SK-N-SH (cell line): ENCODE measurements around the gene BACE2. TPM values are rescaled to one million over a fixed set of nuclear protein-coding genes. Genes with fewer than 3 reads are reported as not detected.

Experiments used
- CTCF ChIA-PET: fragments of 300-600, 350-600 bp; formaldehyde crosslinking; extraction: SDS; loops from one replicate; lab custom pipeline; 2021; lab: Yijun Ruan, JAX
- POLR2A ChIA-PET: fragments of 350-600 bp; sonication (Branson Sonifier 250); formaldehyde crosslinking; extraction: SDS; loops from one replicate; lab custom pipeline; 2020; ENCODE audit warnings: antibody characterized with exemption, inconsistent platforms; lab: Yijun Ruan, JAX
- DNase-seq: peaks from one replicate; pipeline ENCODE4 v3.0.0; 2012
- H2AFZ ChIP-seq: fragments of 200-600 bp; sonication (generic); 2 replicates; pipeline ENCODE4 v1.8.1; 2016; ENCODE audit warnings: antibody characterized with exemption, mild to moderate bottlenecking, low read depth
- H3F3A ChIP-seq: fragments of 200-600 bp; sonication (generic); replicated peaks from 2 replicates; pipeline ENCODE3; 2016; ENCODE audit warnings: antibody characterized with exemption, mild to moderate bottlenecking; ENCODE audit not compliant: insufficient read depth
- H3K27ac ChIP-seq, 2 experiments: fragments of 200-500 bp in 1 of 2; fragments of 200-600 bp in 1 of 2; sonication (Bioruptor generic) in 1 of 2; sonication (generic), shearing (Covaris generic) in 1 of 2; 2 replicates each; pipeline versions ENCODE4 v1.5.1 to v1.6.1; 2014 to 2016; ENCODE audit warnings: low read depth in 2 of 2, inconsistent platforms in 1 of 2, low read length in 1 of 2, mild to moderate bottlenecking in 1 of 2, mixed read lengths in 1 of 2
- H3K27me3 ChIP-seq: fragments of 200-600 bp; sonication (generic), shearing (Covaris generic); 2 replicates; pipeline ENCODE4 v1.6.1; 2016; ENCODE audit warnings: mixed run types; ENCODE audit not compliant: insufficient read depth
- H3K36me3 ChIP-seq, 2 experiments: fragments of 200-500 bp in 1 of 2; fragments of 200-600 bp in 1 of 2; sonication (Bioruptor generic) in 1 of 2; sonication (generic) in 1 of 2; replicated peaks in 1 of 2; 2 replicates each; pipeline versions ENCODE3 to v1.5.1; 2014 to 2016; ENCODE audit warnings: low read length in 1 of 2, mild to moderate bottlenecking in 1 of 2; ENCODE audit not compliant: insufficient read depth in 2 of 2, control insufficient read depth in 1 of 2
- H3K4me1 ChIP-seq, 2 experiments: fragments of 200-500 bp in 1 of 2; fragments of 200-600 bp in 1 of 2; sonication (Bioruptor generic) in 1 of 2; sonication (generic), shearing (Covaris generic) in 1 of 2; 2 replicates each; pipeline versions ENCODE4 v1.5.1 to v1.6.1; 2014 to 2016; ENCODE audit warnings: low read depth in 1 of 2, low read length in 1 of 2, mixed run types in 1 of 2; ENCODE audit not compliant: insufficient read depth in 2 of 2, control insufficient read depth in 1 of 2
- H3K4me2 ChIP-seq: fragments of 200-600 bp; sonication (generic), shearing (Covaris generic); 2 replicates; pipeline ENCODE4 v1.6.1; 2017; ENCODE audit warnings: mixed run types
- H3K4me3 ChIP-seq, 2 experiments: fragments of 200-500 bp in 1 of 2; fragments of 200-600 bp in 1 of 2; sonication (Bioruptor generic) in 1 of 2; sonication (generic), shearing (Covaris generic) in 1 of 2; 2 replicates each; pipeline versions ENCODE4 v1.5.1 to v1.8.1; 2014 to 2016; ENCODE audit warnings: low read depth in 2 of 2, inconsistent platforms in 1 of 2, low read length in 1 of 2, mild to moderate bottlenecking in 1 of 2, mixed read lengths in 1 of 2, moderate library complexity in 1 of 2
- H3K79me2 ChIP-seq: fragments of 200-600 bp; sonication (generic); 2 replicates; pipeline ENCODE4 v1.8.1; 2017; ENCODE audit warnings: mild to moderate bottlenecking; ENCODE audit not compliant: insufficient read depth
- H3K9ac ChIP-seq: fragments of 200-600 bp; sonication (generic); 2 replicates; pipeline ENCODE4 v1.6.1; 2017; ENCODE audit warnings: mixed run types
- H3K9me2 ChIP-seq: fragments of 200-600 bp; sonication (generic); 2 replicates; pipeline ENCODE4 v1.6.1; 2017; ENCODE audit warnings: mixed run types
- H3K9me3 ChIP-seq: fragments of 200-600 bp; sonication (generic); 2 replicates; pipeline ENCODE4 v1.6.1; 2017; ENCODE audit warnings: mixed run types, mild to moderate bottlenecking, moderate library complexity
- H4K20me1 ChIP-seq: fragments of 200-600 bp; sonication (generic); 2 replicates; pipeline ENCODE4 v1.6.1; 2017; ENCODE audit warnings: mild to moderate bottlenecking, mixed run types; ENCODE audit not compliant: insufficient read depth
- CHD2 ChIP-seq: fragments of 150-350 bp; IDR thresholded peaks from 2 replicates; pipeline ENCODE4 v1.6.1; 2018; ENCODE audit warnings: low read length; ENCODE audit not compliant: partially characterized antibody
- ELF1 ChIP-seq: IDR thresholded peaks from 2 replicates; pipeline ENCODE4 v1.4.0; 2012
- EP300 ChIP-seq, 2 experiments: IDR thresholded peaks; 2 replicates each; pipeline versions ENCODE4 v1.4.0 to v1.6.1; 2012; ENCODE audit warnings: borderline replicate concordance in 1 of 2, low read depth in 1 of 2, low read length in 1 of 2
- FOSL2 ChIP-seq: IDR thresholded peaks from 2 replicates; pipeline ENCODE4 v1.4.0; 2012; ENCODE audit warnings: low read depth, mild to moderate bottlenecking, moderate library complexity, borderline replicate concordance
- FOXM1 ChIP-seq: IDR thresholded peaks from 2 replicates; pipeline ENCODE4 v1.4.0; 2012; ENCODE audit warnings: low read depth, mild to moderate bottlenecking
- GABPA ChIP-seq: IDR thresholded peaks from 2 replicates; pipeline ENCODE4 v1.4.0; 2012; ENCODE audit warnings: low read depth, mild to moderate bottlenecking
- JUND ChIP-seq: IDR thresholded peaks from 2 replicates; pipeline ENCODE4 v1.4.0; 2012
- MXI1 ChIP-seq: IDR thresholded peaks from 2 replicates; pipeline ENCODE4 v1.6.1; 2012; ENCODE audit warnings: mild to moderate bottlenecking, low read depth, low read length, improper control_type of control experiment
- NFIC ChIP-seq: IDR thresholded peaks from 2 replicates; pipeline ENCODE4 v1.4.0; 2012; ENCODE audit warnings: borderline replicate concordance
- NRF1 ChIP-seq: IDR thresholded peaks from 2 replicates; pipeline ENCODE4 v1.6.1; 2012; ENCODE audit warnings: low read depth, mild to moderate bottlenecking, low read length
- PBX3 ChIP-seq: IDR thresholded peaks from 2 replicates; pipeline ENCODE4; 2012
- POLR2AphosphoS5 ChIP-seq: IDR thresholded peaks from 2 replicates; pipeline ENCODE4 v1.6.1; 2012; ENCODE audit warnings: low read depth, low read length
- RXRA ChIP-seq: IDR thresholded peaks from 2 replicates; pipeline ENCODE4 v1.4.0; 2012; ENCODE audit warnings: low read depth, mild to moderate bottlenecking, borderline replicate concordance
- SMC3 ChIP-seq: IDR thresholded peaks from 2 replicates; pipeline ENCODE4 v1.6.1; 2012; ENCODE audit warnings: low read depth, low read length, improper control_type of control experiment
- TCF12 ChIP-seq: IDR thresholded peaks from 2 replicates; pipeline ENCODE4 v1.4.0; 2012
- USF1 ChIP-seq: IDR thresholded peaks from 2 replicates; pipeline ENCODE4 v1.4.0; 2012; ENCODE audit warnings: low read depth, borderline replicate concordance
- YY1 ChIP-seq: IDR thresholded peaks from 2 replicates; pipeline ENCODE4 v1.4.0; 2012; ENCODE audit warnings: low read depth, mild to moderate bottlenecking
- ZBTB33 ChIP-seq: IDR thresholded peaks from 2 replicates; pipeline ENCODE4 v1.4.0; 2012; ENCODE audit warnings: low read depth, borderline replicate concordance
- WGBS: methylation state at CpG from one replicate; pipeline ENCODE4 v1.1.6; 2017; ENCODE audit warnings: low lambda C conversion rate; 5-methylcytosine and 5-hydroxymethylcytosine counted together
- polyA plus RNA-seq, 3 experiments: library from polyadenylated mRNA; depleted of rRNA; stranded (reverse); fragments of >200 nt; gene quantifications; 2 replicates each; pipeline ENCODE4 v1.2.3, GENCODE V29; 2012

BACE2 gene
- polyA plus RNA-seq, 1 of the 3 experiments (the other 2 are of a cell fraction): 23.4 TPM

- CTCF ChIA-PET: interaction anchor here (8.6 kb wide), 1 partner anchor 16 kb away, joined by 105 read pairs; no protein-coding TSS in a partner anchor
- Histone ChIP-seq H3K9me2 (no peaks in the 10 kb centered on the region), H3K4me3 (no peak overlapping the region), H3K9me3 (no peaks in the 10 kb centered on the region), H4K20me1 (no peaks in the 10 kb centered on the region), H3K27me3 (no peaks in the 10 kb centered on the region), H3K36me3 (no peaks in the 10 kb centered on the region), H3K4me1 (no peaks in the 10 kb centered on the region), H3K79me2 (no peaks in the 10 kb centered on the region), H3K27ac (no peak overlapping the region), H3K4me2 (no peak overlapping the region), H3K9ac (no peak overlapping the region), H2AFZ (no peak overlapping the region), H3F3A (no peaks in the 10 kb centered on the region)
- POLR2A ChIA-PET: no interaction called here
- no peak for DNase-seq
- 39% methylated on average over 6 of the region's 6 CpGs for WGBS
- no peak for TF ChIP-seq MXI1
- TF ChIP-seq NFIC: no peak
- no peak for TF ChIP-seq FOSL2
- TF ChIP-seq GABPA: no peak
- TF ChIP-seq USF1: no peak
- no peak for TF ChIP-seq ZBTB33
- no peak for TF ChIP-seq SMC3
- no peak for TF ChIP-seq YY1
- no peak for TF ChIP-seq FOXM1
- no peak for TF ChIP-seq ELF1
- TF ChIP-seq RXRA: no peak
- no peak for TF ChIP-seq TCF12
- no peak for TF ChIP-seq CHD2
- no peak for TF ChIP-seq PBX3
- TF ChIP-seq EP300 (IDR thresholded peaks at IDR 0.05; ENCODE audit: borderline replicate concordance in 1 of 2, low read depth in 1 of 2, low read length in 1 of 2): no peak
- no peak for TF ChIP-seq NRF1
- no peak for TF ChIP-seq JUND
Observed at GRCh38 chr21:41138711-41139110, 29.2 kb upstream of the BACE2 start.

- no peaks in the 10 kb centered on the region for H3K9me2 ChIP-seq
- no peak overlapping the region for H2AFZ ChIP-seq
- WGBS: 49% methylated on average over 5 of the region's 5 CpGs
- no peaks in the 10 kb centered on the region for H3K9me3 ChIP-seq
- H3K27me3 ChIP-seq: no peaks in the 10 kb centered on the region
- no peaks in the 10 kb centered on the region for H3K4me1 ChIP-seq
- H3K9ac ChIP-seq: no peak overlapping the region
- no peak overlapping the region for H3K4me2 ChIP-seq
- H4K20me1 ChIP-seq: no peaks in the 10 kb centered on the region
- no peaks in the 10 kb centered on the region for H3K36me3 ChIP-seq
- H3K27ac ChIP-seq: no peak overlapping the region
- H3K4me3 ChIP-seq: no peak overlapping the region
- POLR2A ChIA-PET: no interaction called here
- no peaks in the 10 kb centered on the region for H3F3A ChIP-seq
- no peak for DNase-seq
- TF ChIP-seq POLR2AphosphoS5 (no peak), NRF1 (no peak)
- CTCF ChIA-PET: interaction anchor here (8.6 kb wide), 1 partner anchor 16 kb away, joined by 105 read pairs; no protein-coding TSS in a partner anchor
- no peaks in the 10 kb centered on the region for H3K79me2 ChIP-seq
Observed at GRCh38 chr21:41139275-41139674, 28.7 kb upstream of the BACE2 start.
